Measurements from ENCODE around the gene EXOC4. TPM values are rescaled to one million over a fixed set of nuclear protein-coding genes. Genes with fewer than 3 reads are reported as not detected.

EXOC4 gene
- total RNA-seq, 1 experiment from 2014 or later: 71.0 TPM

- ATAC-seq (no peak), DNase-seq (ENCODE audit: low read depth, low spot score) (no peak)
- Histone ChIP-seq H3K4me3 (ENCODE audit: low read depth in 2 of 2, low read length in 2 of 2) (no peak overlapping the region), H3K27me3 (ENCODE audit: control insufficient read depth, insufficient read depth, low read length) (no peaks in the 10 kb centered on the region), H3K36me3 (ENCODE audit: control insufficient read depth, insufficient read depth, low read length) (no peaks in the 10 kb centered on the region), H3K4me1 (ENCODE audit: control insufficient read depth, insufficient read depth, low read length) (no peaks in the 10 kb centered on the region), H3K9me3 (ENCODE audit: control insufficient read depth, insufficient read depth, low read depth, low read length) (no peaks in the 10 kb centered on the region), H3K27ac (ENCODE audit: low read length) (no peak overlapping the region)
- no TSS peak for BruUV-seq (replicated peaks)
- CTCF ChIA-PET: no interaction called here
- in situ Hi-C loops (cut with HindIII; ENCODE audit: low pct_unique_long_range_greater_than_20kb, low sequenced_read_pairs) (no loop called here), intact Hi-C loops (cut with micrococcal nuclease; ENCODE audit: unreplicated experiment) (no loop called here)
- TF ChIP-seq TCF7L2 (IDR thresholded peaks at IDR 0.05; ENCODE audit: low read depth, low read length) (no peak), SIN3A (IDR thresholded peaks at IDR 0.05; ENCODE audit: borderline replicate concordance, insufficient read depth, low read depth, low read length) (no peak), POLR2AphosphoS5 (IDR thresholded peaks at IDR 0.05; ENCODE audit: low read depth, low read length) (no peak), REST (IDR thresholded peaks at IDR 0.05; ENCODE audit: insufficient read depth in 1 of 2, low read depth in 2 of 2, low read length in 1 of 2) (no peak)
- TF ChIP-seq, protein P1, sequence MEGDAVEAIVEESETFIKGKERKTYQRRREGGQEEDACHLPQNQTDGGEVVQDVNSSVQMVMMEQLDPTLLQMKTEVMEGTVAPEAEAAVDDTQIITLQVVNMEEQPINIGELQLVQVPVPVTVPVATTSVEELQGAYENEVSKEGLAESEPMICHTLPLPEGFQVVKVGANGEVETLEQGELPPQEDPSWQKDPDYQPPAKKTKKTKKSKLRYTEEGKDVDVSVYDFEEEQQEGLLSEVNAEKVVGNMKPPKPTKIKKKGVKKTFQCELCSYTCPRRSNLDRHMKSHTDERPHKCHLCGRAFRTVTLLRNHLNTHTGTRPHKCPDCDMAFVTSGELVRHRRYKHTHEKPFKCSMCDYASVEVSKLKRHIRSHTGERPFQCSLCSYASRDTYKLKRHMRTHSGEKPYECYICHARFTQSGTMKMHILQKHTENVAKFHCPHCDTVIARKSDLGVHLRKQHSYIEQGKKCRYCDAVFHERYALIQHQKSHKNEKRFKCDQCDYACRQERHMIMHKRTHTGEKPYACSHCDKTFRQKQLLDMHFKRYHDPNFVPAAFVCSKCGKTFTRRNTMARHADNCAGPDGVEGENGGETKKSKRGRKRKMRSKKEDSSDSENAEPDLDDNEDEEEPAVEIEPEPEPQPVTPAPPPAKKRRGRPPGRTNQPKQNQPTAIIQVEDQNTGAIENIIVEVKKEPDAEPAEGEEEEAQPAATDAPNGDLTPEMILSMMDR (IDR thresholded peaks at IDR 0.05): no peak
- POLR2A ChIA-PET: no interaction called here
Observed at GRCh38 chr7:133582766-133583523, 330.1 kb downstream of the EXOC4 start.

DNA sequence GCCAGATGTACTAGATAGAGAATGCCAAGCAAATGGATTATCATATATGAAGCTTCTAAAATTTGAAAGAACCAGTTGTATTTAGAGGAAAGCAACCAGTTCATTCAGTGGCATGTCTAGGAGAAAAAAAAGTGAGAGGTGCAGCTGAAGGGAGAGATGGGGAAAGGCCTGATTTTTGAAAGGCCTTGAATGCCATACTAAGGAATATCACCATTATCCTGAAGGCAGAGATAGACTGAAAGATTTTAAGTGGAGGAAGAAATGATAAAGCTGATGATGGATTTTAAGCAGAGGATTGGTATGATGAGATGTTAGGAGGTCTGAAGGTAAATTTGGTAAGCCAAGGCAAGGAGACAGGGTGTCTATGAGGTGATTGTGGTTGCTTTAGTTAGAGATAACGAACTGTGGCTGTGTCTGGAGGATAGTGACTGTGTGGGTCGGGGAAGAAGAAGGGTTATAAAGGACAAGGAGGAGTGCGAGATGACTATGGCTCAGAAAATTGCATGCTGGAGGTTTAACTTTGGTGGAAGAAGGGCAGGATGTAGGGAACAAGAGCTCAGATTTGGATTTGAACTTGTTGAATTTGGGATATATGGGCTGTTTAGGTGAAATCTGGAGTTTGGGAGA, 330.8 kb downstream of the EXOC4 start:
- H3K4me3 ChIP-seq (ENCODE audit: low read depth in 2 of 2, low read length in 2 of 2): no peak overlapping the region
- intact Hi-C loops (cut with micrococcal nuclease; ENCODE audit: unreplicated experiment) (no loop called here), in situ Hi-C loops (cut with HindIII; ENCODE audit: low pct_unique_long_range_greater_than_20kb, low sequenced_read_pairs) (no loop called here)
- H3K4me1 ChIP-seq (ENCODE audit: control insufficient read depth, insufficient read depth, low read length): no peaks in the 10 kb centered on the region
- no peak overlapping the region for H3K27ac ChIP-seq (ENCODE audit: low read length)
- DNase-seq (ENCODE audit: low read depth, low spot score) (no peak), ATAC-seq (no peak)
- no peaks in the 10 kb centered on the region for H3K36me3 ChIP-seq (ENCODE audit: control insufficient read depth, insufficient read depth, low read length)
- ChIA-PET POLR2A (no interaction called here), CTCF (no interaction called here)
- BruUV-seq (replicated peaks): no TSS peak
- TF ChIP-seq REST (IDR thresholded peaks at IDR 0.05; ENCODE audit: insufficient read depth in 1 of 2, low read depth in 2 of 2, low read length in 1 of 2) (no peak), TCF7L2 (IDR thresholded peaks at IDR 0.05; ENCODE audit: low read depth, low read length) (no peak), SIN3A (IDR thresholded peaks at IDR 0.05; ENCODE audit: borderline replicate concordance, insufficient read depth, low read depth, low read length) (no peak), POLR2AphosphoS5 (IDR thresholded peaks at IDR 0.05; ENCODE audit: low read depth, low read length) (no peak)
- TF ChIP-seq, protein P1 (IDR thresholded peaks at IDR 0.05): no peak
- H3K27me3 ChIP-seq (ENCODE audit: control insufficient read depth, insufficient read depth, low read length): no peaks in the 10 kb centered on the region
- H3K9me3 ChIP-seq (ENCODE audit: control insufficient read depth, insufficient read depth, low read depth, low read length): no peaks in the 10 kb centered on the region

Data from Panc1 (cell line).